Fibroblast of upper back skin (primary cell): ENCODE data around the gene NLRP1.

Source experiments
- DNase-seq: peaks from one replicate; pipeline ENCODE4 v3.0.0-alpha.2; 2013

NLRP1 gene

GRCh38 chr17:5511401-5512225, 72.7 kb downstream of the NLRP1 start:
- DNase-seq = peak; percentile 46

DNA sequence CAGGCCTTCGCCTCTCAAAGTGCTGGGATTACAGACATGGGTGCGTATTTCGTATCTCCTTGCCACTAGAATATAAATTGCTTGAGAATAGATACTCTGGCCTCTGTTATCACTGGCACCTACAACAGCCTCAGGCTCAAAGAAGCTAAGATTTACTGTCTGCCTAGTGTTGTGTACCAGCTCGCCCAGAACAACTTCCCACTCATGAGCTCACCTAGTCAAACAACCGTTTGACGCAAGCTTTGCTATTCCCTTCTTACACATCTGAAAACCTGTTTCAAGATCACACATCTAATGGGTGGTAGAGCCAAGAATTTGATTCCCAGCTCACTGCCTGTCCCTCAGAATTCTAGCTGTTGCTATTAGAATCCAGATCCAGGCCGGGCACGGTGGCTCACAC, 73.5 kb downstream of the NLRP1 start:
- no peak for DNase-seq

DNA sequence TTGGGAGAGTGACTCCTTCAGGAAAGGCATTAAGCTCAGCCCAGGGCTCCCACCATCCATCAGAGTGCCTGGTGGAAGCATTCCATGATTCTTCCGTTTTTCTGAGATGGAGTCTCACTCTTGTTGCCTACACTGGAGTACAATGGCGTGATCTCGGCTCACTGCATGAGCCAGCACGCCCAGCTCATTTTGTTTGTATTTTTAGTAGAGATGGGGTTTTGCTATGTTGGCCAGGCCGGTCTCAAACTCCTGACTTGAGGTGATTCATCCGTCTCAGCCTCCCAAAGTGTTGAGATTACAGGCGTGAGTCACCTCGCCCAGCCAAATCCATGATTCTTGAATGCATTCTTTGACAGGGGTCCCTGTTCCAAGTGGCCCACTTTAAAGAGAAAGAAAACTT, 74.8 kb downstream of the NLRP1 start:
- peak; percentile 55 for DNase-seq

- DNase-seq = peak; percentile 42
Observed at GRCh38 chr17:5508810-5509209, 75.5 kb downstream of the NLRP1 start.

DNA sequence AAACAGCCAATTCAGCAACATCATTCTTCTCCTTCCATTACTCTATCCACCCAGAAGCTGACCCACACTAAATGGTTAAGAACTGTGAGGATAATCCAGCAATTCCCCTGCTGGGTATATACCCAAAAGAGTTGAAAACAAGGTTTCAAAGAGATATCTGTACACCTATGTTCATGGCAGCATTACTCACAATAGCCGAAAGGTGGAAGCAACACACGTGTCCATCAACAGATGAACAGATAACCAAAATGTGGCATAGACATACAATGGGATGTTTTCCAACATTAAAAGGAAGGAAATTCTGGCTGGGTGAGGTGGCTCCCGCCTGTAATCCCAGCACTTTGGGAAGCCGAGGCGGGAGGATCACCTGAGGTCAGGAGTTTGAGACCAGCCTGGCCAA, 78.0 kb downstream of the NLRP1 start:
- no peak for DNase-seq

- DNase-seq = no peak
Observed at GRCh38 chr17:5502552-5502951, 81.8 kb downstream of the NLRP1 start.

- no peak for DNase-seq
Observed at GRCh38 chr17:5501685-5502084, 82.6 kb downstream of the NLRP1 start.

DNA sequence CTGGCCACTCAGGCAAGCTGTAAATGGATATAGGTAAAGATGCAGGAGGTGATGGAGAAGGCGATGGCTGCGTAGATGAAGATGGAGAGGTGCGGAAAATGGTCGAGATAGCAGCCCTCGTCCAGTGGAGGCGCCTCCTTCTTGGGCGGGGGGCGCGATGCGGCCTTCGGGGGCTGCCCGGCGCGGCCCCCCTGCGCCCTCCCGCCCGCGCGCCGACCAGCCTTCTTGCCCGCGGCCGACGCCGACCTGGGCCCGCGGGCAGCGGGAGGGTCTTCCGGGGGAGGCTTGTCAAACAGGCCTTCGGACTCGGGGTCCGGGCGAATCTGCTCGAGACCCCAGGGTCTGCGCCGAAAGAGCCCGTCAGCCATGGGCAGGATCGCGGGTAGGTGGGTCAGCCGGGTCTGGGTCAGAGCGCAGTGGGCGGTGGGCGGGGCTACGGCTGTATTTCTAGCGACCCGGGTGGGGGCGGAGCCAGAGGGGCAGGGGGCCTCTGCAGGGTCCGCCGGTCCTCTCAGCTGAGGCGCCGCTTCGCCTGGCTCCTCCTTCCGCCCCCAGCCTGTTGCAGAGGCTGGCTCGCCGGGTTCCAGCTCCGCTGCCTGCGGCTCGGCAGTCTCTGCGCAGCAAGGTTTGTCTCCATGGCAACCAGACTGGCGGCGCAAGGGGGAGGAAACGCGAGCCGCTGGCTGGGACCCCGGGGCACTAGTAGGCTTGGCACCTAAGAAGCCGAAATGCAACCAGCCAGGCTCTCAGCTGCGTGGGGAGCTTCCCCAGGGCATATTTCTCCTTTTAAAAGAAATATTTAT, 83.5 kb downstream of the NLRP1 start:
- peak; percentile 88 for DNase-seq

DNA sequence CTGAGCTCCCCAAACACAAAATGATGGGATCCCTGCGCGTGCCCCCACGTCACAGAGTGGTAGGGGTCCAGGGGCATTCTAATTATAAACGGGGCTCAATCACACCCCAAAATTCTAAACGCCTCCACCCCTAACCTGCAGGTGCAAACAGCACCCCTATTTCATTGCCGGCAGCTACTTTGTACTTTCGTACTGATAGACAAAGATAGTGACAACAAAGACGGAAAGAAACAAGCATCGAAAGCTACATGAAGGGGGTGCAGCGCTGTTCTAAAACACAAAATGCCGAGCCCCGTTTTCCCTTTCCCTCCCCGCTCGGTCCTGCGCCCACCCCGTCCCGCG, 84.1 kb downstream of the NLRP1 start:
- DNase-seq = no peak

DNA sequence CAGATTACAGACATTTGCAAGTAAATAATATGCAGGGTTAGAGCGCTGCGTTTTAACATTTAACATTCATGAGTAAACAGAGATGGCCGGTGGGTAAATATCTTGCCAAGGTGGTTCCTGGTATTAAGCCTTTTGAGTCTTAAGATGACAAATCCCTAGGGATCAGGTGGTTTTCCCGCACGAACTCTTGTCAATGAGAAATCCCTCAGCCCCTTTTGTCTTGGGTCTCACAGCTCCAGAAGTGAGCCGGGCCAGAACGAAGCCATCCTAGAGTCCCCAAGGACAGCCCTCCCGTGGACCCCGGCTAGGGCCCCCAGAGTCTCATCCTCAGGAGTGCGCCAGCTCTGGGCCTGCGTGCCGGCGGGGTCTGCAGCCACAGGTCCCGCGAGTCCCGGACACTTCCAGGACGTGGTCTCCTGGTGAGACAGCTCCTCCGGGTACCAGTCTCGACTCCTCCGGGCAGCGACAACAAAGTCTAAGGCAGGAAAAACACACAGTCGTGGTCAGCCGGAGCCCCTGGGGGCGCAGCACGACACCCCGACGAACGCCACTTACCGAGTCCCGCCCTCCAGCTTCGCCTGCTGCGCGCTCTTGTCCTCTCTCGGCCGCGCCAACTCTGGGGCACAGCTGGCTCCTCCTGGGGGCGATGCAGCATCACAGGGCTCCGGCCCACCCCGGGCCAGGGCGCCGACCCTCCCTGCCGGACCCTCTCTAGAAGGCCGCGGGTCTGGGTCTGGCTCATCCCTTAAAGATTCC, 84.7 kb downstream of the NLRP1 start:
- DNase-seq = no peak

- DNase-seq = no peak
Observed at GRCh38 chr17:5492970-5493369, 91.3 kb downstream of the NLRP1 start.

DNA sequence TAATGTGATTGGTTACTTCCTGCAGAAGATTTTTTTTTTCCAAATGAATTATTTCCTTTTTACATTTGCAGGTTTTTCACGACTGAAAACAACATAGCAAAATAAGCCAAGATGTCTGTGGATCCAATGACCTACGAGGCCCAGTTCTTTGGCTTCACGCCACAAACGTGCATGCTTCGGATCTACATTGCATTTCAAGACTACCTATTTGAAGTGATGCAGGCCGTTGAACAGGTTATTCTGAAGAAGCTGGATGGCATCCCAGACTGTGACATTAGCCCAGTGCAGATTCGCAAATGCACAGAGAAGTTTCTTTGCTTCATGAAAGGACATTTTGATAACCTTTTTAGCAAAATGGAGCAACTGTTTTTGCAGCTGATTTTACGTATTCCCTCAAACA, 95.6 kb downstream of the NLRP1 start:
- no peak for DNase-seq

DNA sequence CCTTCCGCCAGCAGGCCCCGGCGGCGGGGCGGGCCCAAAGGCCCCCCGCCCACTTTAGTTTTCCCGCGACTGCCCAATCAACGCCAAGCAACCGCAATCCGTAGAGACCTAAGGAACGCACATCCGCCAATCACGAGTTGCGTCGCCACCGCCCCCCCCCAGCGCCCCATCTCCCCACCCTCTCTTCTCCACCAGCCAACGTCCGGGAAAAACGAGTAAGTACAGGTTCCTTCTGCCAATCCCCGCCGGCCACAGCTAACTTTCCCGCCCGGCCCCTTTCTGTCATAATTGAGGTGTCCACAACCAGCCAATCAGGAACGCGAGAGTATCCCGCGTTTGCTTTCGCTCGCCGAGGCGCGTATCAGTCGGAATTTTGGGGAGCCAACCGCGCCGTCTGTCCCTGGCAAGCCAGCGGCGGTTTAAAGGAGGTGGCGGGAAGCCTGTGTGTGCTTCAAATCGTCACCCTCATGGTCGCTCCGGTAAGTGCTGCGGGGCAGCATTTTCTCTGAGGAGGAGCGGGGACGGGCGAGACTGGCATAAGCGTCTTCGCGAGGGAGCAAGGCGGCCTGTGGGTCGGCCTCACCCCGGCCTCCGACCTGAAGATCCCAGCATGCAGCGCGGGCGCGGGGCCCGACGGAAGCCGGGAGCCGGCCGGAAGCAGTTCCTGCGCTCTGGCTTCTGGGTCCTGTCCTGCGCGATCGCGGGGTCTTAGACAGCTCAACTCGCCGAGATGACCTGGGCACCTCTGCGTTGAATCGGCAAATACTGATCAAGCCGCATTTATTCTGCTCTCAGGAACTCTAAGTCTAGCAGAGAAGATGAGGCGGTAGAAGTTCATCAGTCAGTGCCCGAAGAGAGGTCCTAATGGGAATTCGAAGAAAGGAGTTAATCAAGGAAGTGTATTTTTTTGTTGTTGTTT, 97.8 kb downstream of the NLRP1 start, which contains the start of gene MIS12:
Gene MIS12 (plus strand): TSS at position 361 of the 919 bp plus-strand sequence. CDS start 2,297 bp downstream, outside the sequence.
- DNase-seq = peak; percentile 100

DNA sequence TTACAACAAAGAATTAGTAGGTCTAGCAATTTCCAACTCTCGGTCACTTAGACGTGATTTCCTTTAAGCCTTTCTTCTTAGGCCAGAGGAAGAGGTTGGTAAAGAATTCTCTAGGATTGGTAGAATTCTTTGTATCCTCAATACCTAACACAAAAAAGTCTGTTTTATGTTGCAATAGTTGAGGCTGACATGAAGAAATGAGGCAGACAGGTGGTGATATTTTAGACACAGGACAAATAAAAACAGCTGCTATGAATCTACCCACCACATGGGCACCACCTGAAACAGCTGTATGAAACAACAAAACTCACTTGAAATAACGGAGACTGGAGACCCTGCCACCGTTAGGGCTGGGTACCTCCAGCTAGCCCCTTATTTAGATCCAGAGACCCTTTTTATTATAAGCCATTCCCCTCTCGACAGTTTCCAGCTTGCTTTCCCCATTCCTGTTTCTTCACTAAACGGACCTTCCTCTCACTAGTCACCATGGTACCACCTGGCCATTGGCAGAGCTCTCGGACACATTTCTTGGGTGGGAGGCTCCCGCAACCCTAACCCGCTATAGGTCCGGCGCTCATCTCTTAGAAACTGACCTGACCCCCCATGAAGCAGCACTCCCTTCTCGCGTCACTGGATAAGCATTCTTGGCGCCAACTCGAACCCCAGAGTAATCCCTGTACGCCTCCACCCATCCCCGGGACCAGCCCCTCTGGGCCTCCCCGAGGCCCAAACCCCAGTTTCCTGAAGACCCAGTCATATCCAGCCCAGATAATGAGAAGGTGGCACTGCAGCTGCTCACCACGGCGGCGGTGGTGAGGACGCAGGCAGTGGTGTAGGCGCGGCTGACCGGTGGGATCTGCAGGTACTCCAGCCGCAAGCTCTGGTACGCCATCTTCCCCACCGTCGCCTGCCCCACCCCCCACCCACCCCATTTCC, 98.8 kb downstream of the NLRP1 start, which contains the start of gene DERL2:
Gene DERL2 (minus strand): TSS at position 909 of the 936 bp plus-strand sequence. CDS start 17 bp downstream, at position 892.
- peak; percentile 33 for DNase-seq

GRCh38 chr17:5481451-5481850, 102.9 kb downstream of the NLRP1 start:
- DNase-seq = no peak

DNA sequence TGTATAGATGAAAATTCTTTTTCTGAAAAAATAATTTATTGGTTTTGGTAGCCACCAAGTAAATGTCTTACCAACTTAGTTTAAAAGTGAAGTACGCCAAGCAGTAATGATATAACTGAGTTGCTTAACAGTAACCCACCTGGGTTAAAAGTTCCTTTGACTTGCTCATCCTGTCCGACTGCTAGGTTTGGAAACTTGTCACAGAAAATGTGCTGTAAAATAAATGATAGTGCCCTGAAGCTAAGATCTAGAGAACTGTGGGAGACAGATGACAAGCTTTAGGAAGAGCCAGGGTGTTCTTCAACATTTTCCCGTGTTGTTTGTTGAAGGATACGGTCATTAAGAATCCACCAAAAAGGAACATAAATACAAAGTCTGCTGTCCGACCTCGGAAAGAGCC, 103.3 kb downstream of the NLRP1 start:
- no peak for DNase-seq

DNA sequence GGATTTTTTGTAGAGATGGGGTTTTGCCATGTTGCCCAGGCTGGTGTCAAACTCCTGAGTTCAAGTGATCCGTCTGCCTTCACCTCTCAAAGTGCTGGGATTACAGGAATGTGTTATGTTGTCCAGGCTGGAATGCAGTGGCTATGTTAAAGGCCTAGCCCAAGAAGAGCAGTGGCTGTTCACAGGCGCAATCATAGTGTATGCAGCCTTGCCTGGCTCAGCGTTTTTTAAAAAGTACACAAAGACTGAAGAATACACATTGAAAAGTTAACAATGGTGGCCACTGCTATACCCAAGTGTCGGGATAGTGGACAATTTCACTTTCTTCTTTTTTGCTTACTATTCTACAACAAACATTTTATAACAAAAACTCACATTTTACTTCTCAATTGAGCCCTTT, 105.3 kb downstream of the NLRP1 start:
- DNase-seq = no peak

GRCh38 chr17:5473906-5474305, 110.4 kb downstream of the NLRP1 start:
- DNase-seq = no peak

GRCh38 chr17:5472511-5472910, 111.8 kb downstream of the NLRP1 start:
- DNase-seq = no peak

GRCh38 chr17:5468075-5468473, 116.2 kb downstream of the NLRP1 start:
- DNase-seq = no peak

- DNase-seq = no peak
Observed at GRCh38 chr17:5467416-5467815, 116.9 kb downstream of the NLRP1 start.
